CD4-positive, alpha-beta T cell treated with Interleukin-10 for 1 hour (primary cell): ENCODE data around the gene ADGRG6.
A peak's percentile ranks its signal among the peaks of the same experiment; 100 is the strongest.
"Not testable (repeated sequence)": the region's sequence is repeated elsewhere in the genome, so short reads cannot be mapped to it uniquely, and the experiment has no call there.

Experiments
- DNase-seq: peaks from one replicate; pipeline ENCODE4 v3.0.0-alpha.2; 2020

ADGRG6 gene

GRCh38 chr6:142301651-142302391, at the start of gene ADGRG6:
Gene ADGRG6 (plus strand): TSS chr6:142302007. CDS start chr6:142302330, 323 bp downstream.
- DNase-seq: peak; percentile 26

- no peak for DNase-seq
Observed at GRCh38 chr6:142254513-142254912, 47.3 kb upstream of the ADGRG6 start.

DNA sequence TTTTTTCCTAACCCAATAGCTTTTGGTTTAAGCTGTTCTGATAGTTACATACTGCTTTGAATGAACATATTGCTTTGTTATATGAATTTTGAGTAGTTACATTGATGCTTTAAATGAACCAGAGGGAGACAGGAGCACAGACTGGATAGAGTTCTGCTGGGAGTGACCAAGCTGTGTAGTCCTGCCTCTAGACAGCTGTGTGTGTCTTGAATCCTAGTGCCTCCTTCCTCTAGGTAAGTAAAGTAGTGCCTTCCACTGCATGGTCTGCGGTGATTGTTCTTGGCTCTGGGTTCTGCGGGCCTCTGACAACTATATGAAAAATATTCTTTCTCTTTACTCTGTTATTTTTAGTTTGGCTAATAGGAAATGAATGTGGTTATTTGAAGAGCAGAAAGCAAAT, 46.0 kb upstream of the ADGRG6 start:
- DNase-seq: no peak

GRCh38 chr6:142258305-142258704, 43.5 kb upstream of the ADGRG6 start:
- no peak for DNase-seq

GRCh38 chr6:142258757-142259156, 43.0 kb upstream of the ADGRG6 start:
- no peak for DNase-seq

GRCh38 chr6:142260748-142261147, 41.1 kb upstream of the ADGRG6 start:
- no peak for DNase-seq

- no peak for DNase-seq
Observed at GRCh38 chr6:142262231-142262630, 39.6 kb upstream of the ADGRG6 start.

DNA sequence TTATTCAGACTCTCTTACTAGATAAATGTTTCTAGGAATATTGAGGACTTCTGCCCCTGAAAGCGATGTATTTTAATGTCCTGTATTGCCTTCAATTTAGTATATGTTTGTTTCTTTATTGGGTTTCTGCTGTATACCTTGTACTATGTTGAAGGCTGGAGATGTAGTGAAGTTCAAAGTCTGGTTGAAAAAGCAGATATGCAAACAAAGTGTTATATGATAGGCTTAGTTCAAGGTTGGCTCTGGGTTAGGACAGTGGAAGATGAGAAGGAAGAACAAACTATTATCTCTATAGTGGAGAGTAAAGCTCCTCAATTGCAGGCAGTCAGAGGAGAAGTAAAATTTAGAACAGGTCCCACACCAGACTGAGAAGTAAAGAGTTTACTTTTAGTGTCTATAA, 36.3 kb upstream of the ADGRG6 start:
- DNase-seq: no peak

DNA sequence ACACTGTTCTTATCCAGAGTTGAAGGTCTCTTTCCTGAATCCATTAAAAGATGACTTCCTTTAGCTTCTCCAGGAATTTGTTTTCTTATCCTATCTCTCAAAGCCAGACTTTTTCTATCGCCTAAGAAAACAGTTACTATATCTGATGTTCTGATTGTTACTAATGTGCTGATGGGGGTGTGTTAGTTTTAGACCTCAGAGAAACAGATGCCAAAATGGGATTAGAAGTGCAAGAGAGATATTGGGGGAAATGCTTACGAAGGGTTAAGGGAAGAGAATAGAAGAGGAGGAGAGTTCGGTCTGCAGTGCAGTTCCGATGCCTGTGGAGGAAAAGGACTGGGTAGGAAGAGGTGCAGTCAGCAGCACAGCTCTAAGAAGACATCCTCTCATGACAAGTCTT, 35.7 kb upstream of the ADGRG6 start:
- no peak for DNase-seq

GRCh38 chr6:142271476-142271875, 30.3 kb upstream of the ADGRG6 start:
- no peak for DNase-seq

- DNase-seq: no peak
Observed at GRCh38 chr6:142274656-142275055, 27.2 kb upstream of the ADGRG6 start.

DNA sequence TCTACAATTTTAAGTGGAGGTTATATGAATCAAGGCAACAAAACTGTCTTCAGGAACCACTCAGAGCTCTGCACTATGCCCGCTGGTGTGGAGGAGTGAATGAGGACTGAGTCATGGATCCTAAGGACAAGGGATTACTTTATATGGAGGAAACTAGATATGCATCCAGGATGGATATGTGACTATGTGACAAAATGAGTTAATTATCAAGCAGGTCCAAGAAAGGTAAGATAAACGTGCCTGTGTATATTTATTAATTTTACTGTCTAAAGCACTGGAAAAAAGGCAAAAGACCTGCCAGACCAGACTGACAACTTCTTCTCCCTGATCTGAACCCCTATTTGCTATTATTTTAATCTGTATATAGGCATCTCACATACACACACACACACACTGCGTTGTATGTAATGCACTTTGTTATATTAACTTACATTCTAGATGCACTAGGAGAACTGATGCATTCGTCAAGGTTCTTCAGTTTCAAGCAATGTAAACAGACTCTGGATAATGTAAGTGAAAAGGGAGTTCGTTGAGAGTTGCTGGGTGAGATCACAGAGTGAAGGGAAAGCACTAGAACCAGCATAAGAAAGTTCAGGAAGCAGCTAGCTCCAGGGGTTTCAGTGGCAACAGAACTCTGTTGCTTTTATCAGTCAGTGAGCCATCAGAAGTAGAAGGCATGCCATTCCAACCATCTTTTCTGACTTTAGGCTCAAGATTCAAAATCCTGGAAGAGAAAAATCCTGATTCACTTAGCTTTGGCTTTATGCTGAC, 26.4 kb upstream of the ADGRG6 start:
- DNase-seq: no peak

DNA sequence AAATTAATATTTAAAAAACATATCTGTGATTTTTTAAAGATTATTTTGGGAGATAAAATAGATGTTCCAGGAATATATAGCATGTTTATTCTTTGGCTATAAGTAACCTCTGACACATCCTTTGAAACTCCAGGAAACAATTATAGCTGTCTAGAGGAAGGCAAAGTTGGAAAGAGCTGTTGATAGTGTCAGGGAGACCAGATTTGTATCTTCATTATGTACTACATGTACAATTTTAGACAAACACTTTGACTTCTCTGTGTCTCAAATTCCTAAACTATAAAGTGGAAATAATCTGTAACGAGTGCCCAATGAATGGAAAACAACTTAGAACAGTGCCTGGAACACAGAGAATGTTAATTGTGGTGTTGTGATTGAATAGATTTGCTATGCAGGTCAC, 25.6 kb upstream of the ADGRG6 start:
- DNase-seq: no peak

GRCh38 chr6:142279350-142280180, 22.2 kb upstream of the ADGRG6 start:
- DNase-seq: no peak

GRCh38 chr6:142280265-142280664, 21.5 kb upstream of the ADGRG6 start:
- DNase-seq: no peak

DNA sequence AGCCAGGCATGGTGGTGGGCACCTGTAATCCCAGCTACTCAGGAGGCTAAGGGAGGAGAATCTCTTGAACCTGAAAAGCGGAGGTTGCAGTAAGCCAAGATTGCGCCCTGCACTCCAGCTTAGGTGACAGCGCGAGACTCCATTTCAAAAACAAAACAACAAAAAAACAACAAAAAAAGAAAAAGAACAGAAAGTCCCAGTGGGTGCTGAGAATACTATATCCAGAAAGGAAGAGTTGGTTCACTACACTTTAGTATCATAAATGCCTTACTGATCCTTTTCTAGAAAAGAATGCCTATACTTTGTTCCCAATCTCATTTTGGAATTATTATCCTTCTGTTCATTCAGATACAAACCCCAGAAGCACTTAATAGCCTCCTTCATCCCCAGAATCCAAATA, 20.9 kb upstream of the ADGRG6 start:
- no peak for DNase-seq

DNA sequence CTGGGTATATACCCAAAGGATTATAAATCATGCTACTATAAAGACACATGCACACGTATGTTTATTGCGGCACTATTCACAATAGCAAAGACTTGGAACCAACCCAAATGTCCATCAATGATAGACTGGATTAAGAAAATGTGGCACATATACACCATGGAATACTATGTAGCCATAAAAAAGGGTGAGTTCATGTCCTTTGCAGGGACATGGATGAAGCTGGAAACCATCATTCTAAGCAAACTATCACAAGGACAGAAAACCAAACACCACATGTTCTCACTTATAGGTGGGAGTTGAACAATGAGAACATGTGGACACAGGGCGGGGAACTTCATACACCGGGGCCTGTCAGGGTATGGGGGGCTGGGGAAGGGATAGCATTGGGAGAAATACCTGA, 18.7 kb upstream of the ADGRG6 start:
- DNase-seq: not testable (repeated sequence)

- no peak for DNase-seq
Observed at GRCh38 chr6:142284419-142284818, 17.4 kb upstream of the ADGRG6 start.

- no peak for DNase-seq
Observed at GRCh38 chr6:142285235-142286087, 16.3 kb upstream of the ADGRG6 start.

DNA sequence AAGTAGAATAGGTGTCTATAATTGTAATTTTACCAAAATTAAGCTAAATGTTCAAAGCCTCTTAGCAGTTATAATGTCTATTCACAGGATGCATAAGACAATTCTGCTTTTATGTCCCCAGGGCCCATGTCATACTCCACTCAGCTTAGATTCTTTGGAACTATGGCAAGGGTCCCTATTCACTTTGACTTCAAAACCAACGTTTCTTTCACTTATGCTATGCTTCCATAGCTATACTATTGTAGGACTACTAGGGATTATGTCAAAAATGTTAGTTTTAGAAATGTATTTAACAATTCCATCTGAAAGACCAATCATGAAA, 15.8 kb upstream of the ADGRG6 start:
- DNase-seq: no peak

GRCh38 chr6:142289687-142290086, 12.1 kb upstream of the ADGRG6 start:
- DNase-seq: no peak

- no peak for DNase-seq
Observed at GRCh38 chr6:142290851-142291250, 11.0 kb upstream of the ADGRG6 start.

GRCh38 chr6:142291512-142291911, 10.3 kb upstream of the ADGRG6 start:
- no peak for DNase-seq
